ENCODE data around the gene TTC28. TPM values are rescaled to one million over a fixed set of nuclear protein-coding genes. Genes with fewer than 3 reads are reported as not detected.

Gene TTC28
- polyA plus RNA-seq, 1 donor from 2014 or later: 0.30 TPM

- H3K36me3 Mint-ChIP-seq: no peaks in the 10 kb centered on the region
These were observed 259.7 kb downstream of the TTC28 start for GRCh38 chr22:28419919-28420318.

GRCh38 chr22:28418008-28418407 lies 261.6 kb downstream of the TTC28 start:
- H3K4me1 Mint-ChIP-seq: peaks cover 0 to 2% (median 0%) of the 10 kb centered on the region in 3 donors
- H3K4me3 Mint-ChIP-seq: no peak overlapping the region
- H3K27ac Mint-ChIP-seq: no peak overlapping the region
- no peaks in the 10 kb centered on the region for H3K36me3 Mint-ChIP-seq
- H3K9me3 Mint-ChIP-seq: no peaks in the 10 kb centered on the region
- H3K27me3 Mint-ChIP-seq: peaks cover 5% of the 10 kb centered on the region

More at GRCh38 chr22:28419919-28420318, 259.7 kb downstream of the TTC28 start:
- H3K27ac Mint-ChIP-seq: no peak overlapping the region
- no peak overlapping the region for H3K4me3 Mint-ChIP-seq
- no peaks in the 10 kb centered on the region for H3K4me1 Mint-ChIP-seq
- peaks cover 3% of the 10 kb centered on the region for H3K27me3 Mint-ChIP-seq
- H3K9me3 Mint-ChIP-seq: no peaks in the 10 kb centered on the region

GRCh38 chr22:28417431-28417830 lies 262.2 kb downstream of the TTC28 start:
- H3K36me3 Mint-ChIP-seq: no peaks in the 10 kb centered on the region
- H3K27ac Mint-ChIP-seq: no peak overlapping the region
- H3K9me3 Mint-ChIP-seq: no peaks in the 10 kb centered on the region
- H3K4me1 Mint-ChIP-seq: peaks cover 0 to 2% (median 0%) of the 10 kb centered on the region in 3 donors
- H3K27me3 Mint-ChIP-seq: peaks cover 7% of the 10 kb centered on the region
- no peak overlapping the region for H3K4me3 Mint-ChIP-seq

- no peak overlapping the region for H3K27ac Mint-ChIP-seq
- no peaks in the 10 kb centered on the region for H3K9me3 Mint-ChIP-seq
- H3K36me3 Mint-ChIP-seq: no peaks in the 10 kb centered on the region
- no peak overlapping the region for H3K4me3 Mint-ChIP-seq
- H3K4me1 Mint-ChIP-seq: peaks cover 0 to 2% (median 0%) of the 10 kb centered on the region in 3 donors
- peaks cover 9% of the 10 kb centered on the region for H3K27me3 Mint-ChIP-seq
These were observed 264.7 kb downstream of the TTC28 start for GRCh38 chr22:28414913-28415312.

- Mint-ChIP-seq H3K4me1 (peaks cover 0 to 2% (median 0%) of the 10 kb centered on the region in 3 donors), H3K36me3 (no peaks in the 10 kb centered on the region), H3K9me3 (no peaks in the 10 kb centered on the region), H3K4me3 (no peak overlapping the region), H3K27ac (no peak overlapping the region), H3K27me3 (peaks cover 9% of the 10 kb centered on the region)
These were observed 265.8 kb downstream of the TTC28 start for GRCh38 chr22:28413612-28414399.

- Mint-ChIP-seq H3K27ac (no peak overlapping the region), H3K4me3 (no peak overlapping the region), H3K36me3 (no peaks in the 10 kb centered on the region), H3K27me3 (peaks cover 6% of the 10 kb centered on the region), H3K4me1 (peaks cover 0 to 2% (median 0%) of the 10 kb centered on the region in 3 donors), H3K9me3 (no peaks in the 10 kb centered on the region)
These were observed 267.5 kb downstream of the TTC28 start for GRCh38 chr22:28412109-28412508.

GRCh38 chr22:28411125-28411524 lies 268.5 kb downstream of the TTC28 start:
- no peak overlapping the region for H3K27ac Mint-ChIP-seq
- H3K9me3 Mint-ChIP-seq: no peaks in the 10 kb centered on the region
- H3K4me3 Mint-ChIP-seq: no peak overlapping the region
- peaks cover 6% of the 10 kb centered on the region for H3K27me3 Mint-ChIP-seq
- H3K36me3 Mint-ChIP-seq: no peaks in the 10 kb centered on the region
- peaks cover 0 to 2% (median 0%) of the 10 kb centered on the region in 3 donors for H3K4me1 Mint-ChIP-seq

GRCh38 chr22:28410050-28410816 lies 269.4 kb downstream of the TTC28 start:
- Mint-ChIP-seq H3K4me1 (peaks cover 0 to 2% (median 0%) of the 10 kb centered on the region in 3 donors), H3K27ac (no peak overlapping the region), H3K36me3 (no peaks in the 10 kb centered on the region), H3K4me3 (no peak overlapping the region), H3K9me3 (no peaks in the 10 kb centered on the region), H3K27me3 (peaks cover 6% of the 10 kb centered on the region)

- H3K4me1 Mint-ChIP-seq: no peaks in the 10 kb centered on the region
- no peak overlapping the region for H3K4me3 Mint-ChIP-seq
These were observed 270.9 kb downstream of the TTC28 start for GRCh38 chr22:28408709-28409108.

GRCh38 chr22:28407645-28408044 lies 272.0 kb downstream of the TTC28 start:
- Mint-ChIP-seq H3K9me3 (no peaks in the 10 kb centered on the region), H3K4me1 (no peaks in the 10 kb centered on the region), H3K4me3 (no peak overlapping the region), H3K36me3 (no peaks in the 10 kb centered on the region), H3K27ac (no peak overlapping the region), H3K27me3 (peaks cover 4% of the 10 kb centered on the region)

More at GRCh38 chr22:28408709-28409108, 270.9 kb downstream of the TTC28 start:
- H3K27me3 Mint-ChIP-seq: peaks cover 4% of the 10 kb centered on the region
- no peaks in the 10 kb centered on the region for H3K36me3 Mint-ChIP-seq
- H3K27ac Mint-ChIP-seq: no peak overlapping the region
- H3K9me3 Mint-ChIP-seq: no peaks in the 10 kb centered on the region

- Mint-ChIP-seq H3K27me3 (no peaks in the 10 kb centered on the region), H3K4me3 (no peak overlapping the region), H3K9me3 (no peaks in the 10 kb centered on the region), H3K36me3 (no peaks in the 10 kb centered on the region), H3K4me1 (no peaks in the 10 kb centered on the region), H3K27ac (no peak overlapping the region)
These were observed 273.4 kb downstream of the TTC28 start for GRCh38 chr22:28406246-28406645.

- no peaks in the 10 kb centered on the region for H3K9me3 Mint-ChIP-seq
- H3K4me3 Mint-ChIP-seq: no peak overlapping the region
- no peak overlapping the region for H3K27ac Mint-ChIP-seq
- H3K27me3 Mint-ChIP-seq: no peaks in the 10 kb centered on the region
- H3K4me1 Mint-ChIP-seq: no peaks in the 10 kb centered on the region
- no peaks in the 10 kb centered on the region for H3K36me3 Mint-ChIP-seq
These were observed 274.1 kb downstream of the TTC28 start for GRCh38 chr22:28405588-28405987.

GRCh38 chr22:28402539-28402938 lies 277.1 kb downstream of the TTC28 start:
- H3K36me3 Mint-ChIP-seq: no peaks in the 10 kb centered on the region
- no peaks in the 10 kb centered on the region for H3K9me3 Mint-ChIP-seq
- no peaks in the 10 kb centered on the region for H3K4me1 Mint-ChIP-seq
- H3K27me3 Mint-ChIP-seq: peaks cover 4% of the 10 kb centered on the region
- H3K4me3 Mint-ChIP-seq: no peak overlapping the region
- H3K27ac Mint-ChIP-seq: no peak overlapping the region

GRCh38 chr22:28402060-28402459 lies 277.6 kb downstream of the TTC28 start:
- no peak overlapping the region for H3K4me3 Mint-ChIP-seq
- no peaks in the 10 kb centered on the region for H3K36me3 Mint-ChIP-seq
- peaks cover 4% of the 10 kb centered on the region for H3K27me3 Mint-ChIP-seq
- no peak overlapping the region for H3K27ac Mint-ChIP-seq
- H3K9me3 Mint-ChIP-seq: no peaks in the 10 kb centered on the region
- H3K4me1 Mint-ChIP-seq: no peaks in the 10 kb centered on the region

GRCh38 chr22:28398981-28399380 lies 280.7 kb downstream of the TTC28 start:
- H3K4me3 Mint-ChIP-seq: no peak overlapping the region
- no peaks in the 10 kb centered on the region for H3K4me1 Mint-ChIP-seq
- H3K36me3 Mint-ChIP-seq: no peaks in the 10 kb centered on the region
- no peak overlapping the region for H3K27ac Mint-ChIP-seq
- no peaks in the 10 kb centered on the region for H3K9me3 Mint-ChIP-seq
- H3K27me3 Mint-ChIP-seq: peaks cover 4% of the 10 kb centered on the region

All from IgD-negative memory B cell (primary cell).